Activated T-cell treated with anti-CD3 and anti-CD28 coated beads, Interleukin-2, amount 50 U/mL, for 1 hour (primary cell): ENCODE results near the gene CFAP57.

Source experiments
- DNase-seq: peaks from one replicate; pipeline ENCODE4 v3.0.0-alpha.2; 2020

Gene CFAP57

GRCh38 chr1:43279666-43280065 lies 107.5 kb downstream of the CFAP57 start:
- no peak for DNase-seq

- DNase-seq: no peak
Measured at GRCh38 chr1:43280692-43281091, 108.6 kb downstream of the CFAP57 start.

- no peak for DNase-seq
Measured at GRCh38 chr1:43282220-43283195, 110.4 kb downstream of the CFAP57 start.

- no peak for DNase-seq
Measured at GRCh38 chr1:43284065-43284464, 111.9 kb downstream of the CFAP57 start.

GRCh38 chr1:43284546-43285110 lies 112.5 kb downstream of the CFAP57 start:
- no peak for DNase-seq

- DNase-seq: no peak
Measured at GRCh38 chr1:43285269-43285990, 113.3 kb downstream of the CFAP57 start, which contains the start of gene C1orf210. C1orf210 (minus strand) TSS chr1:43285581; CDS start chr1:43283270, 2,311 bp downstream.

GRCh38 chr1:43286115-43286514 lies 114.0 kb downstream of the CFAP57 start:
- DNase-seq: no peak

- no peak for DNase-seq
Measured at GRCh38 chr1:43286533-43286932, 114.4 kb downstream of the CFAP57 start.

- no peak for DNase-seq
Measured at GRCh38 chr1:43288058-43288784, 116.1 kb downstream of the CFAP57 start.

- no peak for DNase-seq
Measured at GRCh38 chr1:43288785-43289706, 116.9 kb downstream of the CFAP57 start.

- DNase-seq: no peak
Measured at GRCh38 chr1:43292216-43292615, 120.1 kb downstream of the CFAP57 start.

- DNase-seq: no peak
Measured at GRCh38 chr1:43292679-43293078, 120.5 kb downstream of the CFAP57 start.

- no peak for DNase-seq
Measured at GRCh38 chr1:43293176-43293575, 121.0 kb downstream of the CFAP57 start.

GRCh38 chr1:43293896-43294760 lies 122.0 kb downstream of the CFAP57 start:
- DNase-seq: no peak

- no peak for DNase-seq
Measured at GRCh38 chr1:43294761-43295160, 122.6 kb downstream of the CFAP57 start.

- no peak for DNase-seq
Measured at GRCh38 chr1:43296207-43296606, 124.1 kb downstream of the CFAP57 start.

GRCh38 chr1:43298055-43298454 lies 125.9 kb downstream of the CFAP57 start:
- no peak for DNase-seq

- DNase-seq: no peak
Measured at GRCh38 chr1:43299101-43299500, 127.0 kb downstream of the CFAP57 start.

- no peak for DNase-seq
Measured at GRCh38 chr1:43300378-43301094, 128.4 kb downstream of the CFAP57 start, which contains the start of gene TIE1. TIE1 (plus strand) TSS chr1:43300982; CDS start chr1:43301072, 90 bp downstream.

GRCh38 chr1:43302201-43302600 lies 130.1 kb downstream of the CFAP57 start:
- no peak for DNase-seq
